ENCODE results near the gene SQSTM1. TPM values are rescaled to one million over a fixed set of nuclear protein-coding genes. Genes with fewer than 3 reads are reported as not detected.
"Not testable (repeated sequence)": the region's sequence is repeated elsewhere in the genome, so short reads cannot be mapped to it uniquely, and the experiment has no call there.

Gene SQSTM1
- total RNA-seq, 1 donor from 2014 or later: 297 TPM

DNA sequence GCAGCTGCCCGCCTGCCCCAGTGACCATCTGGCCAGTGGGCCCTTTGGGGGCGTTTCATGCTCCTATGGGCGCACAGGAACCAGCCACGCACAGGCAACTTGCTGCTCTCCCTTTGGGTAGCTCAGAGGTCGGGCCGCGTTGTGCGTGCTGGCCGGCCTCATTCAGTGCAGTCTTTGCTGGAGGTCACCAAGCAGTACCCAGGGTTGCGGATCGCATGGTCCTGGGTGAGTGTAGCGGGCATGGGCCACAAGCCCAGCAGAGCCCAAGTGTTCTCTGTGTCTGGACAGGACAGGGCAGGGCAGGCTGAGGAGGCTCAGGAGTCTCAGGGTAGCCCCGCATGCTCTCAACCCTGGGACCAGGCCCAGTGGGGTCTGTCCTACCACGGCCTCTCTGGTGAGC lies 47.8 kb downstream of the SQSTM1 start:
- no peaks in the 10 kb centered on the region for H3K27me3 Mint-ChIP-seq (ENCODE audit: low read depth)
- TF ChIP-seq, protein P1, sequence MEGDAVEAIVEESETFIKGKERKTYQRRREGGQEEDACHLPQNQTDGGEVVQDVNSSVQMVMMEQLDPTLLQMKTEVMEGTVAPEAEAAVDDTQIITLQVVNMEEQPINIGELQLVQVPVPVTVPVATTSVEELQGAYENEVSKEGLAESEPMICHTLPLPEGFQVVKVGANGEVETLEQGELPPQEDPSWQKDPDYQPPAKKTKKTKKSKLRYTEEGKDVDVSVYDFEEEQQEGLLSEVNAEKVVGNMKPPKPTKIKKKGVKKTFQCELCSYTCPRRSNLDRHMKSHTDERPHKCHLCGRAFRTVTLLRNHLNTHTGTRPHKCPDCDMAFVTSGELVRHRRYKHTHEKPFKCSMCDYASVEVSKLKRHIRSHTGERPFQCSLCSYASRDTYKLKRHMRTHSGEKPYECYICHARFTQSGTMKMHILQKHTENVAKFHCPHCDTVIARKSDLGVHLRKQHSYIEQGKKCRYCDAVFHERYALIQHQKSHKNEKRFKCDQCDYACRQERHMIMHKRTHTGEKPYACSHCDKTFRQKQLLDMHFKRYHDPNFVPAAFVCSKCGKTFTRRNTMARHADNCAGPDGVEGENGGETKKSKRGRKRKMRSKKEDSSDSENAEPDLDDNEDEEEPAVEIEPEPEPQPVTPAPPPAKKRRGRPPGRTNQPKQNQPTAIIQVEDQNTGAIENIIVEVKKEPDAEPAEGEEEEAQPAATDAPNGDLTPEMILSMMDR (IDR thresholded peaks at IDR 0.05): no peak
- DNase-seq (ENCODE audit: low spot score): no peak
- no peaks in the 10 kb centered on the region for H3K4me1 Mint-ChIP-seq (ENCODE audit: low read depth)
- no peak overlapping the region for H3K27ac Mint-ChIP-seq (ENCODE audit: unreplicated experiment)
- H3K36me3 Mint-ChIP-seq (ENCODE audit: low read depth): peaks cover 18% of the 10 kb centered on the region
- no peak overlapping the region for H3K4me3 Mint-ChIP-seq (ENCODE audit: unreplicated experiment)
- no peaks in the 10 kb centered on the region for H3K9me3 Mint-ChIP-seq (ENCODE audit: low read depth)

DNA sequence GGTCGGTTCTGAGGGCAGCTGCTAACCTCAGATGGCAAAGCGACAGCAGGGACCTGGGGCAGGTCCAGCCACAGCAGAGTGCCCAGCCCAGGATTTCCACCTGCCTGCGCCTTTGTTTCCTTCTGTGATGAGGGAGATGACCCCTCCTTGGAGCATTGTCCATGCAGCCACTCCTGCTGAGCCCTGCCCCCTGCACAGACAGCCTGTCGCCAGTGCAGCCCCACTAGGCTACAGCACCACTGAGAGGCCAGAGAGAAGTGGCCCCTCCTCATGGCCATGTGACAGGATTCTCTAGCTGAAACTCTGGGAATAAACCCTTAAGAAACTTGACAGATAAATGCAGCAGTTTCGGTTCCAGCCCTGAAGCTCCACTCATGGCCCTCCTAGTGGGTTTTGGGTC lies 48.4 kb downstream of the SQSTM1 start:
- Mint-ChIP-seq H3K27ac (ENCODE audit: unreplicated experiment) (no peak overlapping the region), H3K9me3 (ENCODE audit: low read depth) (no peaks in the 10 kb centered on the region), H3K27me3 (ENCODE audit: low read depth) (no peaks in the 10 kb centered on the region), H3K4me3 (ENCODE audit: unreplicated experiment) (no peak overlapping the region), H3K36me3 (ENCODE audit: low read depth) (peaks cover 17% of the 10 kb centered on the region), H3K4me1 (ENCODE audit: low read depth) (no peaks in the 10 kb centered on the region)
- TF ChIP-seq, protein P1 (IDR thresholded peaks at IDR 0.05): no peak
- DNase-seq (ENCODE audit: low spot score): no peak

DNA sequence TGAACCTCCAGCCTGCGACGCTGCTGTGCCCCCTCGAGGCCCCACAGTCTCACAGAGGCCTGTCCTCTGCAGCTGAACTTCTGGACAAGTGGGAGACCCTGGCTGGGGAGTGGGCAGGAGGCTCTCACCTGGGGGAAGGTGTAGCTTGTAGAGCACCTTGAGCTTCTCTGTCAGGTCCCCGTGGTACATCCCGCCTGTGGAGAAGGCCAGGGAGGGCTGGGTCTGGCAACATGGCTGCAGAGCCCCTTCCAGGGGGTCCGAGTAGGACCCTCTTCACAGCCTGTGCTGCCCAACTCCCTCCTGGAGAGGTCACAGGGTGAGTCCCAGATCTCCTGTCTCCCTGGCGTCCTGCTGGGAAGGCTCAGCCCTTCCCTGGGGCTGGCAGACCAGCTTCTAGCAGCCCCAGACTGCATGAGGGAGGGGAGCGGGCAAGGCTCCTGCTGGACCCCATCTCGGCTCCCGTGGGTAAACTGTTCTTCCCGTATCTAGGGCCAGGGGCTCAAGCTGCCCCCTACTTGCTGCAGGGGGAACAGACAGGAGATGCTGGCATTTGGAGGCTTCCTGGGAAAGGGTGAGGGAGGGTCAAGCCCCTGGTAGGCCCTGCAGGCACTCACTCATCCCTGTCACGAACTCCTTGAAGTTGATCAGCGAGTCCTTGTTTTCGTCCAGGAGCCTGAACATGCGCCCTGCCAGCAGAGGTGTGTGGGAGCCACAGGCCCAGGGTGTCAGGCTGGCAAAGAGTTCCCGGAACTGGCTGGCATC lies 49.1 kb downstream of the SQSTM1 start:
- Mint-ChIP-seq H3K4me1 (ENCODE audit: low read depth) (no peaks in the 10 kb centered on the region), H3K27ac (ENCODE audit: unreplicated experiment) (no peak overlapping the region), H3K36me3 (ENCODE audit: low read depth) (peaks cover 17% of the 10 kb centered on the region), H3K4me3 (ENCODE audit: unreplicated experiment) (no peak overlapping the region), H3K27me3 (ENCODE audit: low read depth) (no peaks in the 10 kb centered on the region), H3K9me3 (ENCODE audit: low read depth) (no peaks in the 10 kb centered on the region)
- no peak for DNase-seq (ENCODE audit: low spot score)
- TF ChIP-seq, protein P1 (IDR thresholded peaks at IDR 0.05): no peak

DNA sequence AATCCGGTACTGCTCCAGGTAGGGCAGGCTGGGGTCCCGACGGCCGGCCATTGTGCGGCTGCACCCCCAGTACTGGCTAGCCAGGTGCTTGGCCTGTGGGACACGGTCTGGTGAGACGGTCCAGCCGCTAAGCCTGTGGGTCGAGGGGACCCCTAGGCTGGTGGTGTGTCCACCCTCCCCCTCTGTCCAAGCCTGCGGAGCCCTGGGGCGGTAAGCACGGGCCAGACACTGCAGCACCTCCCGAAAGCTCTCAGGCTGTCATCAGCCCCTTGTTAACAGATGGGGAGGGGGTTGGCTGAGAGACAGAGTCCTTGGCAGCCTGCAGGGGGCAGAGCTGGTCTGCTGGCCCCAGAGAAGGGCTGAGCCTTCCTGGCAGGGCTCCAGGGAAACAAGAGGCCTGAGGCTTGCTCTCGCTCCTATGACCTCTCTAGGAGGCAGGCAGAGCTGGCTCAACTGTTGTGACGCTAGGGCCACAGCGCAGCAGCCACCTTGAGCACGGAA lies 49.7 kb downstream of the SQSTM1 start:
- TF ChIP-seq, protein P1 (IDR thresholded peaks at IDR 0.05): peak; percentile 61
- Mint-ChIP-seq H3K36me3 (ENCODE audit: low read depth) (peaks cover 15% of the 10 kb centered on the region), H3K4me1 (ENCODE audit: low read depth) (no peaks in the 10 kb centered on the region), H3K27me3 (ENCODE audit: low read depth) (no peaks in the 10 kb centered on the region), H3K9me3 (ENCODE audit: low read depth) (no peaks in the 10 kb centered on the region), H3K27ac (ENCODE audit: unreplicated experiment) (no peak overlapping the region), H3K4me3 (ENCODE audit: unreplicated experiment) (no peak overlapping the region)
- DNase-seq (ENCODE audit: low spot score): peak; percentile 77

DNA sequence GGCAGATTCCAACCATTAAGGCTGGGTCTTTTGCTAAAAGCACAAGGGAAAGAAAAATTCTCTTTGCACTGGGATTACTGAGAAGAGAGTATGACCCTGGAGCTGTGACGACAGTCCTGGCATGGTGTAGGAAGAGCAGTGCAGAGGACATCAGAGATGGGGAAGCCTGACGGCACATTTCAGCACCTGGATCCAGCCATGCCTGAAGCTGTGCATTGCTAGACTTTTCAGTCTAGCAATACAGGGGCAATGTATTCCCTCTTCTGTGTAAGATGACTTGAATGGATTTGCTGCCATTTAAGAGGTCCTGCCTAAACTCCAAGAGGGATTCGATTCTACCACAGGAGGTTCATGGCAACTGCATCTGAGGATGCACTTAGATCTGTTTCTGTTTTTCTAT lies 50.2 kb downstream of the SQSTM1 start:
- H3K9me3 Mint-ChIP-seq (ENCODE audit: low read depth): no peaks in the 10 kb centered on the region
- no peaks in the 10 kb centered on the region for H3K4me1 Mint-ChIP-seq (ENCODE audit: low read depth)
- no peak overlapping the region for H3K27ac Mint-ChIP-seq (ENCODE audit: unreplicated experiment)
- no peak for DNase-seq (ENCODE audit: low spot score)
- H3K27me3 Mint-ChIP-seq (ENCODE audit: low read depth): no peaks in the 10 kb centered on the region
- TF ChIP-seq, protein P1 (IDR thresholded peaks at IDR 0.05): no peak
- H3K4me3 Mint-ChIP-seq (ENCODE audit: unreplicated experiment): no peak overlapping the region
- H3K36me3 Mint-ChIP-seq (ENCODE audit: low read depth): peaks cover 15% of the 10 kb centered on the region

DNA sequence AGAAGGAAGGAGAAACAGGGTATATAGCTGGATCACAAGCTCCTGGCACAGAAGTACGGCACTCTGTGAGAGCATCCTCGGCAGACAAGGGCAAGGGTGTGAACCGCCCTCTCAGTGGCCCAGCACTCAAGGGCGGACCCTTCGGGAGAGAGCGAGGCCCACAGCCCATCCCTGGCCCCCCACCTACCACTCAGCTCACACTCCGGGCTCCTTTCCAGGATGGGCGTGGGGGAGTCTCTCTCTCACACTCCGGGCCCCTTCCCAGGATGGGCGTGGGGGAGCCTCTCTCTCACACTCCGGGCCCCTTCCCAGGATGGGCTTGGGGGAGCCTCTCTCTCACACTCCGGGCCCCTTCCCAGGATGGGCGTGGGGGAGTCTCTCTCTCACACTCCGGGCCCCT lies 50.8 kb downstream of the SQSTM1 start:
- not testable (repeated sequence) for H3K4me3 Mint-ChIP-seq (ENCODE audit: unreplicated experiment); H3K27me3 Mint-ChIP-seq (ENCODE audit: low read depth); DNase-seq (ENCODE audit: low spot score)

More for the DNA sequence above, 50.8 kb downstream of the SQSTM1 start:
- not testable (repeated sequence) for H3K4me1 Mint-ChIP-seq (ENCODE audit: low read depth); H3K9me3 Mint-ChIP-seq (ENCODE audit: low read depth); H3K27ac Mint-ChIP-seq (ENCODE audit: unreplicated experiment)
- H3K36me3 Mint-ChIP-seq (ENCODE audit: low read depth): peaks cover 18% of the 10 kb centered on the region

Data from chondrocyte (in vitro differentiated cells).